Ishikawa (cell line): ENCODE data around the gene PATL2.

Experiments used
- CEBPB ChIP-seq: IDR thresholded peaks from 2 replicates; pipeline ENCODE4 v1.6.1; 2012
- CREB1 ChIP-seq: IDR thresholded peaks from 2 replicates; pipeline ENCODE4 v1.6.1; 2012; ENCODE audit warnings: low read depth
- EGR1 ChIP-seq: IDR thresholded peaks from 2 replicates; pipeline ENCODE4 v1.6.1; 2012
- EP300 ChIP-seq: IDR thresholded peaks from 2 replicates; pipeline ENCODE4 v1.6.1; 2012; ENCODE audit warnings: borderline replicate concordance
- FOXM1 ChIP-seq: IDR thresholded peaks from 2 replicates; pipeline ENCODE4 v1.6.1; 2012; ENCODE audit warnings: low read depth, borderline replicate concordance
- MAX ChIP-seq: IDR thresholded peaks from 2 replicates; pipeline ENCODE4 v1.6.1; 2012
- NFIC ChIP-seq: IDR thresholded peaks from 2 replicates; pipeline ENCODE4 v1.6.1; 2012
- RAD21 ChIP-seq: IDR thresholded peaks from 2 replicates; pipeline ENCODE4 v1.6.1; 2012; ENCODE audit warnings: low read depth
- TAF1 ChIP-seq: IDR thresholded peaks from 2 replicates; pipeline ENCODE4 v1.6.1; 2012; ENCODE audit warnings: low read depth, mild to moderate bottlenecking
- TCF12 ChIP-seq: IDR thresholded peaks from 2 replicates; pipeline ENCODE4 v1.6.1; 2012; ENCODE audit warnings: low read depth
- TEAD4 ChIP-seq: IDR thresholded peaks from 2 replicates; pipeline ENCODE4 v1.6.1; 2012
- USF1 ChIP-seq: IDR thresholded peaks from 2 replicates; pipeline ENCODE4 v1.6.1; 2012
- YY1 ChIP-seq: IDR thresholded peaks from 2 replicates; pipeline ENCODE4 v1.6.1; 2012; ENCODE audit warnings: low read depth
- ZBTB7A ChIP-seq: IDR thresholded peaks from 2 replicates; pipeline ENCODE4 v1.6.1; 2012; ENCODE audit warnings: low read depth
- TF ChIP-seq, protein P1 (sequence below): IDR thresholded peaks from 2 replicates; pipeline ENCODE4 v1.6.1; 2012; ENCODE audit warnings: low read depth, mild to moderate bottlenecking

The PATL2 gene

DNA sequence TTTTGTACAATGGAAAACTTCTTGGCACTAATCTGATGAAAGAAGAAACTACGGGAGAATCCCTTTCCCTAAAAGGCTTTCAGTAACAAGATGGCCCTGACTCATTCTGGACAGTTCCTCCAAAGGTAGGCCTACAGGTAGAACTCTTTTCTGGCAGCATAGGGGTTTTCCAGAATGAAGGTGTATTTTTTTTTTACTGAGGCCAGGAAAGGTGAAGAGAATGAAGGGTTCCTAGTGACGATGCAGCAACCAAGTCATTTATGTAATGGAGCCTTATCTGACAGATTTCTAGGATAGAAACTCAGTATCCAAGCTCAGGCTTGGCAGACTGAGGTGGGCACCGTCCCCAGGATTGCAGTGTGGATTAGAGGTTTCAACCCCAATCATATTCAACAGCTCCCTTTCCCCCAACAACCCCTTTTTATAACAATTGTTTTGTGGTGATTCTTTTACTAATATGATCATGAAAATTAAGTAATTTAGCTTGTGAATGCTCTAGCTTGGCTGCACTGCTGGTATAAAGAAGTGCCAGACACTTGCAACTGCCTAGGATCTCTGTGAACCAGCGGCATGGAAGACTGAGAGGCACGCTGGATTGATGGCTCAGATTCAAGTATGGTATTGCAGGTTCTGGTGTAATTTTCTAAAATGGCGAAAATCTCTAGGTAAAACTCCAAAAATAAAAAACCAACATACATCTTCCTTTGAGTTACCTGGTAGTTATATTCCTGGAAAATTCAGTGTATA is 16.5 kb upstream of the PATL2 start:
- TF ChIP-seq FOXM1 (no peak), YY1 (no peak), TEAD4 (no peak), TCF12 (no peak), MAX (no peak), USF1 (no peak), CEBPB (no peak), EP300 (no peak), RAD21 (no peak), CREB1 (no peak), NFIC (no peak), EGR1 (no peak), ZBTB7A (no peak)
- TF ChIP-seq, protein P1, sequence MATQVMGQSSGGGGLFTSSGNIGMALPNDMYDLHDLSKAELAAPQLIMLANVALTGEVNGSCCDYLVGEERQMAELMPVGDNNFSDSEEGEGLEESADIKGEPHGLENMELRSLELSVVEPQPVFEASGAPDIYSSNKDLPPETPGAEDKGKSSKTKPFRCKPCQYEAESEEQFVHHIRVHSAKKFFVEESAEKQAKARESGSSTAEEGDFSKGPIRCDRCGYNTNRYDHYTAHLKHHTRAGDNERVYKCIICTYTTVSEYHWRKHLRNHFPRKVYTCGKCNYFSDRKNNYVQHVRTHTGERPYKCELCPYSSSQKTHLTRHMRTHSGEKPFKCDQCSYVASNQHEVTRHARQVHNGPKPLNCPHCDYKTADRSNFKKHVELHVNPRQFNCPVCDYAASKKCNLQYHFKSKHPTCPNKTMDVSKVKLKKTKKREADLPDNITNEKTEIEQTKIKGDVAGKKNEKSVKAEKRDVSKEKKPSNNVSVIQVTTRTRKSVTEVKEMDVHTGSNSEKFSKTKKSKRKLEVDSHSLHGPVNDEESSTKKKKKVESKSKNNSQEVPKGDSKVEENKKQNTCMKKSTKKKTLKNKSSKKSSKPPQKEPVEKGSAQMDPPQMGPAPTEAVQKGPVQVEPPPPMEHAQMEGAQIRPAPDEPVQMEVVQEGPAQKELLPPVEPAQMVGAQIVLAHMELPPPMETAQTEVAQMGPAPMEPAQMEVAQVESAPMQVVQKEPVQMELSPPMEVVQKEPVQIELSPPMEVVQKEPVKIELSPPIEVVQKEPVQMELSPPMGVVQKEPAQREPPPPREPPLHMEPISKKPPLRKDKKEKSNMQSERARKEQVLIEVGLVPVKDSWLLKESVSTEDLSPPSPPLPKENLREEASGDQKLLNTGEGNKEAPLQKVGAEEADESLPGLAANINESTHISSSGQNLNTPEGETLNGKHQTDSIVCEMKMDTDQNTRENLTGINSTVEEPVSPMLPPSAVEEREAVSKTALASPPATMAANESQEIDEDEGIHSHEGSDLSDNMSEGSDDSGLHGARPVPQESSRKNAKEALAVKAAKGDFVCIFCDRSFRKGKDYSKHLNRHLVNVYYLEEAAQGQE: no peak

DNA sequence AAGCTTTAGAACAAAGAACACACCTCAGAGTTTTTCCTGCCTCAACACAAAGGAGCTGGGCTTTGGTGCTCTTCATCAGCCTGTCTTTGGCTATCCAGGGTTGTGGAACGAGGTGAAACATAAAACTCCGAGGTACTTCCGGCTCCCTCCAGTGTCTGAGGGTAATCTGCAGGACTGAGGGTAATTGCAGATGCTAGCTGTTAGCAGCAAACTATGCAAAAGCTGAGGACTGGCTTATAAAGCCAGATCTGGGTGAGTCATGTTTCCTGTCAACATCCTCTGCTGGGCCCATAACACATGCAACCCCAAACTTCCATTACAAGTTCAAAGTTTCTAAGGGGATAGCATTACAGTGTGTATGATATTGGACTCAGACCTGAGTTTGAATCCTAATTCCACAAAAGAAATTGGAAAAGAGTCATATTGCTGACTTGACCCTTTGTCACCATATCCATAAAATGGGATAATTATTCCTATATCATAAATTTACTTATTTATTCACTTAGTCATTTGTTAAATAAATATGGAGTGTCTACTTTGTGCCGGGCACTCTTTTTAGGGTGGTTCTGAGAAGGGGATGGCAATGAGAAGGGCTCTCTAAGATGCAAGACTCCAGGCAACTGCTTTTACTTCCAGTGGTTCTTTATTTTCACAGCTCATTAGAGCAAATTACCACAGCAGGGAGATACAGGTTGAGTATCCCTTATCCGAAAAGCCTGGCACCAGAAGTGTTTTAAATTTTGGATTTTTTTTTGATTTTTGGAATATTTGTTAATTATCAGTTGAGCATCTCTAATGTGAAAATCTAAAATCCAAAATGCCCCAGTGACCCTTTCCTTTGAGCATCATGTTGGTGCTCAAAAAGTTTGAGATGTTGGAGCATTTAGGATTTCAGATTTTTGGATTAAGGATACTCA is 15.7 kb upstream of the PATL2 start:
- TF ChIP-seq RAD21 (no peak), USF1 (no peak), TEAD4 (no peak), TCF12 (no peak), FOXM1 (no peak), YY1 (no peak), CEBPB (no peak), EGR1 (no peak), TAF1 (no peak)
- TF ChIP-seq, protein P1: no peak

GRCh38 chr15:44726136-44726535 is 15.0 kb upstream of the PATL2 start:
- no peak for TF ChIP-seq MAX
- TF ChIP-seq NFIC: no peak
- no peak for TF ChIP-seq EGR1
- TF ChIP-seq ZBTB7A: no peak
- TF ChIP-seq YY1: no peak
- no peak for TF ChIP-seq USF1
- no peak for TF ChIP-seq RAD21

DNA sequence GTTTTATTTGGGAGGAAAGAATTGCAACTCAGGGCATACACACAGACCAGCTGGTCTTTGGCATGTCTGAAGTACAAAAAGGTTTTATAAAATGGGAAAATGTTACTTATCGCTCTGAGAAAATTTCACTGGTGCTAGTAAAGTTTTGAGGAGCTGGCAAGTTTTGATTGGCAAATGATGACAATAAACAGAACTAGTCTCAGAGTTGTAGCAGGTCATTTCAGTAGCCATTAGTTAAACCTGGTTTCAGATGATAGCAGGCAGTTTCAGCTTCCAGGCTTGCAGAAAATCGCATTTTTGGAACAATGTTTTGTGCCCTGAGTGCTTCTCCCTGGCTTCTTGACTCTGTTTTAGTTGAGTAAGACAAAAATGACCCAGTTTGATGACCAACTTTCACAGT is 10.9 kb upstream of the PATL2 start:
- TF ChIP-seq EGR1: no peak

GRCh38 chr15:44720460-44721176 is 9.5 kb upstream of the PATL2 start:
- TF ChIP-seq NFIC (no peak), CREB1 (no peak), CEBPB (no peak)
- TF ChIP-seq, protein P1: no peak
